GM12892 (cell line): Measurements from ENCODE around the gene CIZ1.
"Not testable (repeated sequence)": the region's sequence is repeated elsewhere in the genome, so short reads cannot be mapped to it uniquely, and the experiment has no call there.

ENCODE experiments used
- DNase-seq: peaks from one replicate; pipeline ENCODE4 v3.0.0; 2011; ENCODE audit not compliant: insufficient read length
- FAIRE-seq: peaks from 2 replicates; lab custom pipeline; 2011; peaks lifted over from hg19 to GRCh38; lab: Jason Lieb, UNC
- POLR2A ChIP-seq: IDR thresholded peaks from 2 replicates; pipeline ENCODE4 v1.6.1; 2011; ENCODE audit warnings: low read depth, low read length, control low read depth
- POLR2AphosphoS5 ChIP-seq: IDR thresholded peaks from 2 replicates; pipeline ENCODE4 v1.6.1; 2011; ENCODE audit warnings: low read depth, low read length, control low read depth
- TAF1 ChIP-seq: IDR thresholded peaks from 2 replicates; pipeline ENCODE4 v1.6.1; 2011; ENCODE audit warnings: low read depth, mild to moderate bottlenecking, control low read depth, low read length, borderline replicate concordance

CIZ1 gene

GRCh38 chr9:128145951-128146351 lies 45.4 kb downstream of the CIZ1 start:
- FAIRE-seq (no peak), DNase-seq (peak; percentile 13)
- TF ChIP-seq TAF1 = no peak
- no peak for TF ChIP-seq POLR2A
- no peak for TF ChIP-seq POLR2AphosphoS5

GRCh38 chr9:128145536-128145935 lies 45.8 kb downstream of the CIZ1 start:
- DNase-seq (peak; percentile 6), FAIRE-seq (no peak)
- TF ChIP-seq POLR2AphosphoS5 (no peak), TAF1 (no peak), POLR2A (no peak)

GRCh38 chr9:128144239-128145181 lies 46.9 kb downstream of the CIZ1 start:
- peak; percentile 19 for DNase-seq
- TF ChIP-seq POLR2AphosphoS5 = no peak
- TF ChIP-seq POLR2A = no peak
- no peak for FAIRE-seq

GRCh38 chr9:128143525-128144238 lies 47.7 kb downstream of the CIZ1 start:
- DNase-seq = no peak
- FAIRE-seq = no peak
- TF ChIP-seq POLR2A (no peak), TAF1 (no peak), POLR2AphosphoS5 (no peak)

GRCh38 chr9:128142596-128142995 lies 48.8 kb downstream of the CIZ1 start:
- TF ChIP-seq TAF1 = no peak
- TF ChIP-seq POLR2AphosphoS5 = no peak
- no peak for TF ChIP-seq POLR2A
- DNase-seq (peak; percentile 12), FAIRE-seq (no peak)

- FAIRE-seq (no peak), DNase-seq (no peak)
- TF ChIP-seq POLR2A = no peak
- no peak for TF ChIP-seq POLR2AphosphoS5
- no peak for TF ChIP-seq TAF1
Measured at GRCh38 chr9:128142061-128142460, 49.3 kb downstream of the CIZ1 start.

GRCh38 chr9:128141604-128142003 lies 49.8 kb downstream of the CIZ1 start:
- DNase-seq = peak; percentile 5
- TF ChIP-seq TAF1 (no peak), POLR2A (no peak), POLR2AphosphoS5 (no peak)
- no peak for FAIRE-seq

GRCh38 chr9:128139621-128140020 lies 51.8 kb downstream of the CIZ1 start:
- TF ChIP-seq POLR2A = no peak
- DNase-seq (no peak), FAIRE-seq (no peak)

GRCh38 chr9:128138001-128138400 lies 53.4 kb downstream of the CIZ1 start:
- no peak for FAIRE-seq
- TF ChIP-seq TAF1 = no peak
- TF ChIP-seq POLR2A = no peak
- no peak for TF ChIP-seq POLR2AphosphoS5
- DNase-seq = no peak

- TF ChIP-seq TAF1 = no peak
- TF ChIP-seq POLR2A = no peak
- no peak for TF ChIP-seq POLR2AphosphoS5
- no peak for DNase-seq
- FAIRE-seq = no peak
Measured at GRCh38 chr9:128136816-128137793, 54.3 kb downstream of the CIZ1 start.

- FAIRE-seq = not testable (repeated sequence)
Measured at GRCh38 chr9:128135561-128135960, 55.8 kb downstream of the CIZ1 start.

GRCh38 chr9:128132139-128132538 lies 59.2 kb downstream of the CIZ1 start:
- DNase-seq, FAIRE-seq: not testable (repeated sequence)

More at GRCh38 chr9:128135561-128135960, 55.8 kb downstream of the CIZ1 start:
- DNase-seq = not testable (repeated sequence)

- FAIRE-seq, DNase-seq: not testable (repeated sequence)
Measured at GRCh38 chr9:128131346-128131745, 60.0 kb downstream of the CIZ1 start.

GRCh38 chr9:128130651-128131050 lies 60.7 kb downstream of the CIZ1 start:
- FAIRE-seq, DNase-seq: not testable (repeated sequence)

- FAIRE-seq, DNase-seq: not testable (repeated sequence)
Measured at GRCh38 chr9:128129976-128130590, 61.3 kb downstream of the CIZ1 start.
